Glutamatergic neuron (in vitro differentiated cells): Measurements from ENCODE around the gene CHTOP. TPM values are rescaled to one million over a fixed set of nuclear protein-coding genes. Genes with fewer than 3 reads are reported as not detected.
"Not testable (repeated sequence)": the region's sequence is repeated elsewhere in the genome, so short reads cannot be mapped to it uniquely, and the experiment has no call there.

Source experiments
- DNase-seq: peaks from one replicate; pipeline ENCODE4 v3.0.0; 2022
- H3K27ac Mint-ChIP-seq: one replicate; pipeline ENCODE4 v1.8.0; 2020; ENCODE audit warnings: mild to moderate bottlenecking, mixed read lengths, inconsistent platforms; ENCODE audit not compliant: unreplicated experiment
- H3K27me3 Mint-ChIP-seq: one replicate; pipeline ENCODE4 v1.8.0; 2020; ENCODE audit warnings: mild to moderate bottlenecking, moderate library complexity, mixed read lengths, inconsistent platforms; ENCODE audit not compliant: unreplicated experiment
- H3K36me3 Mint-ChIP-seq: one replicate; pipeline ENCODE4 v1.8.0; 2020; ENCODE audit warnings: mild to moderate bottlenecking, mixed read lengths, inconsistent platforms; ENCODE audit not compliant: unreplicated experiment
- H3K4me1 Mint-ChIP-seq: one replicate; pipeline ENCODE4 v1.8.0; 2020; ENCODE audit warnings: mild to moderate bottlenecking, low read depth, mixed read lengths, inconsistent platforms; ENCODE audit not compliant: unreplicated experiment
- H3K4me3 Mint-ChIP-seq: one replicate; pipeline ENCODE4 v1.8.0; 2020; ENCODE audit warnings: mild to moderate bottlenecking, mixed read lengths, inconsistent platforms; ENCODE audit not compliant: unreplicated experiment
- H3K9me3 Mint-ChIP-seq: one replicate; pipeline ENCODE4 v1.8.0; 2020; ENCODE audit warnings: mild to moderate bottlenecking, moderate library complexity, mixed read lengths, inconsistent platforms; ENCODE audit not compliant: unreplicated experiment
- CTCF ChIP-seq: fragments of 200-600 bp; sonication (generic); IDR thresholded peaks from one replicate; pipeline ENCODE4 v1.5.0; 2021; ENCODE audit not compliant: partially characterized antibody, unreplicated experiment
- long read RNA-seq: library from polyadenylated mRNA; unstranded; transcript quantifications from one replicate; pipeline ENCODE4 v2.0.0, GENCODE V29; 2020; ENCODE audit not compliant: unreplicated experiment
- total RNA-seq: library from RNA; stranded (reverse); fragmentation: NEBNext Ultra II Directional; extraction: Animal tissue kit (Norgen Biotek cat#: 25700); gene quantifications from one replicate; pipeline ENCODE4 v1.2.1, GENCODE V29; 2021; ENCODE audit not compliant: unreplicated experiment

CHTOP gene
- total RNA-seq = 84.7 TPM
- long read RNA-seq, transcript CHTOP-203 (6 exons, 2,165 nt) = major isoform, 21 of 50 reads
- long read RNA-seq, transcript CHTOP-204 (6 exons, 2,096 nt) = minor isoform, 19 of 50 reads
- long read RNA-seq, partial matches to known transcripts = 2 of 50 reads
- long read RNA-seq, other reads (novel, unspliced or antisense) = 6 of 50 reads

GRCh38 chr1:153633754-153634665 is at the start of gene CHTOP:
Gene CHTOP (plus strand): TSS chr1:153634066. CDS start chr1:153636589, 2,523 bp downstream.
- peak; percentile 95 for DNase-seq
- peak within 1 kb of the TSS; percentile 93 for H3K4me3 Mint-ChIP-seq
- H3K4me1 Mint-ChIP-seq = peaks cover 11% of the 10 kb centered on the region
- peaks cover 9% of the 10 kb centered on the region for H3K36me3 Mint-ChIP-seq
- H3K9me3 Mint-ChIP-seq = peaks cover 10% of the 10 kb centered on the region
- peaks cover 22% of the 10 kb centered on the region for H3K27me3 Mint-ChIP-seq
- no peak for TF ChIP-seq CTCF
- peak within 1 kb of the TSS; percentile 99 for H3K27ac Mint-ChIP-seq

- Mint-ChIP-seq H3K27me3 (no peaks in the 10 kb centered on the region), H3K4me1 (peaks cover 17% of the 10 kb centered on the region), H3K4me3 (no peak overlapping the region), H3K27ac (no peak overlapping the region), H3K36me3 (no peaks in the 10 kb centered on the region), H3K9me3 (peaks cover 1% of the 10 kb centered on the region)
- TF ChIP-seq CTCF = no peak
- DNase-seq = no peak
Observed at GRCh38 chr1:153585006-153585405, 48.9 kb upstream of the CHTOP start.

- H3K4me3 Mint-ChIP-seq = no peak overlapping the region
- no peaks in the 10 kb centered on the region for H3K36me3 Mint-ChIP-seq
- H3K27me3 Mint-ChIP-seq = no peaks in the 10 kb centered on the region
- DNase-seq = no peak
- no peak for TF ChIP-seq CTCF
- peaks cover 17% of the 10 kb centered on the region for H3K4me1 Mint-ChIP-seq
- peak overlapping the region; percentile 63 for H3K27ac Mint-ChIP-seq
- H3K9me3 Mint-ChIP-seq = peaks cover 1% of the 10 kb centered on the region
Observed at GRCh38 chr1:153586347-153586746, 47.5 kb upstream of the CHTOP start.

- Mint-ChIP-seq H3K4me1 (peaks cover 17% of the 10 kb centered on the region), H3K9me3 (peaks cover 1% of the 10 kb centered on the region)
Observed at GRCh38 chr1:153587314-153587713, 46.6 kb upstream of the CHTOP start.

GRCh38 chr1:153588033-153588432 is 45.8 kb upstream of the CHTOP start:
- not testable (repeated sequence) for DNase-seq

More at GRCh38 chr1:153587314-153587713, 46.6 kb upstream of the CHTOP start:
- Mint-ChIP-seq H3K36me3 (no peaks in the 10 kb centered on the region), H3K27me3 (no peaks in the 10 kb centered on the region), H3K4me3 (no peak overlapping the region), H3K27ac (no peak overlapping the region)
- no peak for DNase-seq
- TF ChIP-seq CTCF = no peak

More at GRCh38 chr1:153588033-153588432, 45.8 kb upstream of the CHTOP start:
- H3K4me1 Mint-ChIP-seq = peaks cover 22% of the 10 kb centered on the region
- not testable (repeated sequence) for H3K9me3 Mint-ChIP-seq, H3K27me3 Mint-ChIP-seq, H3K4me3 Mint-ChIP-seq, H3K36me3 Mint-ChIP-seq, H3K27ac Mint-ChIP-seq
